ENCODE measurements around the gene SAP30BP. TPM values are rescaled to one million over a fixed set of nuclear protein-coding genes. Genes with fewer than 3 reads are reported as not detected.

SAP30BP gene
- total RNA-seq, 1 donor, result 45.8 TPM

- no peak overlapping the region for H3K4me3 ChIP-seq (ENCODE audit: low read depth, low read length)
- TF ChIP-seq CTCF (IDR thresholded peaks at IDR 0.05; ENCODE audit: insufficient read depth, low read length), result peak; percentile 67
These were observed 33.4 kb upstream of the SAP30BP start for GRCh38 chr17:75633486-75634375.

GRCh38 chr17:75634376-75634740, 32.8 kb upstream of the SAP30BP start:
- no peak for DNase-seq (ENCODE audit: low read depth)
- TF ChIP-seq CTCF (IDR thresholded peaks at IDR 0.05; ENCODE audit: insufficient read depth, low read length), result no peak

More at GRCh38 chr17:75633486-75634375, 33.4 kb upstream of the SAP30BP start:
- peak; percentile 83 for DNase-seq (ENCODE audit: low read depth)

GRCh38 chr17:75634754-75635609, 32.2 kb upstream of the SAP30BP start:
- DNase-seq (ENCODE audit: low read depth), result no peak
- no peak overlapping the region for H3K4me3 ChIP-seq (ENCODE audit: low read depth, low read length)
- TF ChIP-seq CTCF (IDR thresholded peaks at IDR 0.05; ENCODE audit: insufficient read depth, low read length), result no peak

More at GRCh38 chr17:75634376-75634740, 32.8 kb upstream of the SAP30BP start:
- no peak overlapping the region for H3K4me3 ChIP-seq (ENCODE audit: low read depth, low read length)

DNA sequence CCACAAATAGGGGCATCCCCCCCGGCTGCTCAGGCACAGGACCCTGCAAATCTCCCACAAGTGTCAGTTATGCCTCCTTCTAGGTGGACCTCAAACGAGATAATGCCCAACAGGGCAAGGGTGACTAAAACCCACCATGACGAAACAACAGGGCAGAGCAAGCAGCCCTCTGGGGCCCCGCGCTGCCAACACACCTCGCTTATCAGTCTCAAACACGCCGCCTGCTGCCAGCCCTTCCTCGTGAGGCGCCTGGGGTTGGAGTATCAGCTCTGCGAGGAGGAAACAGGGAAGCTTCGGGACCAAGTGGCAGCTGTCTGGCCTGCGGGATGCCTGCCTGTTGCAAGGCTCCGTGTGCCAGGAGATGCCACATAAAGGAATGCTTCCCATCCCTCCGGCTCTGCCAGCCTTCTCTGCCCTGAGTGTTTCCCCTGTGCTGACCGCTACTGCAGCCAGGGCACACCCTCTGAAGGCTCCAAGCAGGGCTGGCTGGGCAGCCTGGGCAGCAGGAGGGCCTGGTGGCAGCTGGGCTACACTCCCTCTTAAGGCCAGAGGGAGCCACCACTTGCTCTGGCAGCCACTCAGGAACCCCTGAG, 31.4 kb upstream of the SAP30BP start:
- no peak for TF ChIP-seq CTCF (IDR thresholded peaks at IDR 0.05; ENCODE audit: insufficient read depth, low read length)
- H3K4me3 ChIP-seq (ENCODE audit: low read depth, low read length), result no peak overlapping the region
- no peak for DNase-seq (ENCODE audit: low read depth)

DNA sequence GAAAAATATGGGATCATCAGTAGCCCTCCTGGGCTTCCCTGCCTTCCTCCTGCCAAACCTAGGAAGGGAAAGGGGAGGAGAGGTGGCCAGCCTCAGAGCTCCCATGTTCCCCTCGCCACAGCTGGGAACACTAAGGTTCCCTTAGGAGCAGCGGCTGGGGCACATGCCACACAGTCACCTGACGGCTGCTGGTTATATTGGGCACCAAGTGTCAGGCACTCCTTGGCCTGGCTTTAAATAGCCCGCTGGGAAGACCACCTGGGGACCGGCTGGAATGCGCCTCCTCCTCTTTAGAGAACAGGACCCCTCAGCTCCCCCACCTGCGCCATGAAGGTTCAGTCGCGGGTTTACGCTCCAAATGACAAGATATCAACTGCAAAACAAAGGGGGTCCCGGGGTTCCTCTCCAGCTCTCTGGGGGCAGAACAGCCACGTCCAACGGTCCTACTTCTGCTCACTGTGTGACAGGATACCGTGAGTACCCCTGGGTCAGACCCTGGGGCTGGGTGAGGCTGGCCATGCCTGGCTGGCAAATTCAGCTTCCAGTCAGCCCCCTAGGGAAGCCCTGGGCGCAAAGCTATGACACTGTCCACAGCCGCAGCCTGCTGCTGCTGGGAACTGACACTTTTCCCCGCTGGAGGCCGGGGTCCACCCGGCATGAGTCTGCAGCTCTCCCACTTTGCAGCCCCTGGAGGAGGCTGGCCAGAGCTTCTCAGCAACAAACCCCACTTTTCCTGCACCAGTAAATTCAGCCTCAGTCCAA, 30.6 kb upstream of the SAP30BP start:
- no peak for TF ChIP-seq CTCF (IDR thresholded peaks at IDR 0.05; ENCODE audit: insufficient read depth, low read length)
- DNase-seq (ENCODE audit: low read depth), result no peak

DNA sequence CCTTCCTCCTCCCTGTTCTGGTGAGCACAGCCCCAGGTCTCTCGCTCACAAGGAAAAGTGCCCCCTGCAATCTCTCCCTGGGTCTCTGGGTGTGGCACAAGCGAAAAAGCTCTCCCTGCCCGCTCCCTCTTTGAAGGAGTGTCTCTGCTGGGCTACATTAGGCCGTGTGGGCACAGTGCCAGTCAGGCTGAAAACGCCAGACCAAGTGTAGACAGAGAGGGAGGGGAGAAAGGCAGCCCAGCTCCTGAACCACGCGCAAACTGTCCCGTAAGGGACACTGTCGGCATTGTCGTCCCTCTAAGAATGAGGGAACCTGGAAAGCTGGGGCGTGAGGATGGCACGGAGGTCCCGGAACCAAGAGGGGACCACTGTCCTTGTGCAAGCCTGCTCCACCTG, 30.0 kb upstream of the SAP30BP start:
- DNase-seq (ENCODE audit: low read depth), result no peak
- H3K4me3 ChIP-seq (ENCODE audit: low read depth, low read length), result no peak overlapping the region
- TF ChIP-seq CTCF (IDR thresholded peaks at IDR 0.05; ENCODE audit: insufficient read depth, low read length), result no peak

More for the DNA sequence above, 30.6 kb upstream of the SAP30BP start:
- H3K4me3 ChIP-seq (ENCODE audit: low read depth, low read length), result no peak overlapping the region

Measured in fibroblast of the aortic adventitia (primary cell).